ENCODE measurements around the gene MRAP2.
"Not testable (repeated sequence)": the region's sequence is repeated elsewhere in the genome, so short reads cannot be mapped to it uniquely, and the experiment has no call there.

Gene MRAP2

DNA sequence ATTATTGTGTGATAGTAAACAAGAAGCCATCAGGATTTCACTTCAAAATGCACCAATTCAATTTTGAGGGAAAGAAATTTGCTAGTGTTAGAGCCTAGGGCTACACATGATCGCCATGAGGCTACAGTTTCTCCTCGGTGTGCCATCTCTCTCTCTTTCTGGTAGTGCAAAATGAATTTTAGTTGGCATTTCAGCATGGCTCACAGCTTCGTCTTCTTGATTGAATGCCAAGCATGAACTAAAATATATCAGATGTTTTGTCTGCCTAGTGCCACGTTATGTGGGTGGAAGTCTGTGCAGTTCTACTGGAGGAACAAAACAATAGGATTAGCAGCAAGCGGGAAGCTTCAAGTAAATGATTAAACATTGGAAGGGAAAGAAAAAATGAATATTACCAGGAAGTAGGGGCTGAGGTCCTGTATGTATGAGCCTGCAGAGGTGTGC lies 6.8 kb upstream of the MRAP2 start:
- Histone ChIP-seq H3K4me3 (ENCODE audit: low read depth, low read length, poor library complexity, severe bottlenecking) (no peak overlapping the region), H3K4me1 (ENCODE audit: insufficient read depth, low read length, severe bottlenecking) (no peaks in the 10 kb centered on the region), H3K9ac (ENCODE audit: low read length) (no peak overlapping the region), H3K36me3 (ENCODE audit: insufficient read depth, low read length) (no peaks in the 10 kb centered on the region), H3K79me2 (ENCODE audit: insufficient read depth, low read length) (no peaks in the 10 kb centered on the region), H3K9me3 (ENCODE audit: low read length) (no peaks in the 10 kb centered on the region), H2AFZ (ENCODE audit: low read length) (no peak overlapping the region), H3K9me2 (ENCODE audit: low read depth, low read length) (no peaks in the 10 kb centered on the region), H3F3A (ENCODE audit: insufficient read depth, low read length) (no peaks in the 10 kb centered on the region), H3K27ac (ENCODE audit: low read depth, low read length, poor library complexity, severe bottlenecking) (no peak overlapping the region), H3K27me3 (ENCODE audit: insufficient read depth, low read length) (no peaks in the 10 kb centered on the region), H3K4me2 (ENCODE audit: low read length) (no peak overlapping the region), H4K20me1 (ENCODE audit: insufficient read depth, low read length) (no peaks in the 10 kb centered on the region)
- no peak for TF ChIP-seq EZH2 (IDR thresholded peaks at IDR 0.05; ENCODE audit: borderline replicate concordance, low read length)
- TF ChIP-seq, protein P1, sequence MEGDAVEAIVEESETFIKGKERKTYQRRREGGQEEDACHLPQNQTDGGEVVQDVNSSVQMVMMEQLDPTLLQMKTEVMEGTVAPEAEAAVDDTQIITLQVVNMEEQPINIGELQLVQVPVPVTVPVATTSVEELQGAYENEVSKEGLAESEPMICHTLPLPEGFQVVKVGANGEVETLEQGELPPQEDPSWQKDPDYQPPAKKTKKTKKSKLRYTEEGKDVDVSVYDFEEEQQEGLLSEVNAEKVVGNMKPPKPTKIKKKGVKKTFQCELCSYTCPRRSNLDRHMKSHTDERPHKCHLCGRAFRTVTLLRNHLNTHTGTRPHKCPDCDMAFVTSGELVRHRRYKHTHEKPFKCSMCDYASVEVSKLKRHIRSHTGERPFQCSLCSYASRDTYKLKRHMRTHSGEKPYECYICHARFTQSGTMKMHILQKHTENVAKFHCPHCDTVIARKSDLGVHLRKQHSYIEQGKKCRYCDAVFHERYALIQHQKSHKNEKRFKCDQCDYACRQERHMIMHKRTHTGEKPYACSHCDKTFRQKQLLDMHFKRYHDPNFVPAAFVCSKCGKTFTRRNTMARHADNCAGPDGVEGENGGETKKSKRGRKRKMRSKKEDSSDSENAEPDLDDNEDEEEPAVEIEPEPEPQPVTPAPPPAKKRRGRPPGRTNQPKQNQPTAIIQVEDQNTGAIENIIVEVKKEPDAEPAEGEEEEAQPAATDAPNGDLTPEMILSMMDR (IDR thresholded peaks at IDR 0.05; ENCODE audit: low read length): no peak

DNA sequence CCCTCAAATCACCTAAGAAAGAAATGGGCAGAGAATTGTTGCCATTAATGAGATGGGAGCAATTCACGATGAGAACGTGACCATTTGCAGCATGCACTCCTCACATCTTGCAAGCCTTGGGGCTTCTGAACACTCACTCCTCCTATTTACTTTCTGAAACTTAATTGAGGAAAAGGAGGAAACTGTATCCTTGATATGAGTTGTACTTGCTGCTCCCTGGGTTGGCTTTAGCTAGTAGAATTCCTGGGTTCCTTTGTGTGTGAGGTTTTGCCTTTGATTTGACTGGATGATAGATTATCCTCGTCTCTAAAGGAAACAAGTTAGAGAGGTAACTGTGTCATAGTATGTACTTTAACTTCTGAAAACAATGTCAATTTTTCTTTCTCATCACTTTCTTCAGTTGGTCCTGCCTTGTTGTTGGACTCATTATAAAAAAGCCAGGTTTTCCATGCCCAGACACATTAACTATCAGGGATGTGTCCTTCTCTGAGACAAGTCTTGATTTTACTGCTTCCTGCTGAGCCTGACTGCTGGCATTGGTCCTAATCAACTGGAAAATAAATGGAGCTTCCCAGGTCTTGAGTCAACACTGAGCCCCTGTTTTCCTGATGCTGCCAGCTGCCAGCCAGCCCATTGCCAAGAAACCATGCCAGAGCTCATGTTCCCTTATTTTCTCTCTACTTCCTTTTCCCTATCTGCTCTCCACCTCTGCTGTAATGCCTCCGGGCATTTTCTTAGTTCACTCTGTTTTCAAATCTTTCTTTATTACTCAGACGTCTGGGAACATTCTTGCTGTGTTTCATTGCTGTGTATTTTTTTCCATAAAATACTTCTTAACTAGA lies 6.0 kb upstream of the MRAP2 start:
- no peaks in the 10 kb centered on the region for H3K9me2 ChIP-seq (ENCODE audit: low read depth, low read length)
- no peaks in the 10 kb centered on the region for H3F3A ChIP-seq (ENCODE audit: insufficient read depth, low read length)
- H3K9me3 ChIP-seq (ENCODE audit: low read length): no peaks in the 10 kb centered on the region
- no peaks in the 10 kb centered on the region for H3K4me1 ChIP-seq (ENCODE audit: insufficient read depth, low read length, severe bottlenecking)
- H3K27ac ChIP-seq (ENCODE audit: low read depth, low read length, poor library complexity, severe bottlenecking): no peak overlapping the region
- no peaks in the 10 kb centered on the region for H3K27me3 ChIP-seq (ENCODE audit: insufficient read depth, low read length)
- no peak overlapping the region for H3K4me3 ChIP-seq (ENCODE audit: low read depth, low read length, poor library complexity, severe bottlenecking)
- no peak overlapping the region for H3K9ac ChIP-seq (ENCODE audit: low read length)
- H3K79me2 ChIP-seq (ENCODE audit: insufficient read depth, low read length): no peaks in the 10 kb centered on the region
- no peak for TF ChIP-seq EZH2 (IDR thresholded peaks at IDR 0.05; ENCODE audit: borderline replicate concordance, low read length)
- TF ChIP-seq, protein P1 (IDR thresholded peaks at IDR 0.05; ENCODE audit: low read length): no peak
- H4K20me1 ChIP-seq (ENCODE audit: insufficient read depth, low read length): no peaks in the 10 kb centered on the region
- no peak overlapping the region for H2AFZ ChIP-seq (ENCODE audit: low read length)
- no peaks in the 10 kb centered on the region for H3K36me3 ChIP-seq (ENCODE audit: insufficient read depth, low read length)
- no peak overlapping the region for H3K4me2 ChIP-seq (ENCODE audit: low read length)

DNA sequence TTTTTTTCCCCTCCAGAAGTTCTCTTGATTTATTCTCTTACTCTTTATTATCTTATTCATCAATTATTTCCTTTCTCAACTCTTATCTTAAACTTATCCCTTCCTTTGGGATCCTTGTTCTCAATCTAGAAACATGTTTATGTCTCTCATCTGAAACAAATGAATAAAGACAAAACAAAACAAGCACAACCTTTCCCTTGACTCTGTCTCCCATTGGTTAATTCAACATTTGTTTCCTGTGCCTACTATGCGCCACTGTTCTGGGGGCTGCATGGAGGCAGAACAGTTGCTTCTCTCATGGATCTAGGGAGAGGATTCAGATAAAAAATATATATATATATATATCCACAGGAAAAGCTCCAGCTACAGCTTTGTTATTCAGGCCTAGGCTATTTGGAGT lies 5.2 kb upstream of the MRAP2 start:
- no peaks in the 10 kb centered on the region for H3K4me1 ChIP-seq (ENCODE audit: insufficient read depth, low read length, severe bottlenecking)
- no peak overlapping the region for H3K4me3 ChIP-seq (ENCODE audit: low read depth, low read length, poor library complexity, severe bottlenecking)
- no peak for TF ChIP-seq EZH2 (IDR thresholded peaks at IDR 0.05; ENCODE audit: borderline replicate concordance, low read length)
- TF ChIP-seq, protein P1 (IDR thresholded peaks at IDR 0.05; ENCODE audit: low read length): no peak
- no peaks in the 10 kb centered on the region for H3K27me3 ChIP-seq (ENCODE audit: insufficient read depth, low read length)
- no peak overlapping the region for H2AFZ ChIP-seq (ENCODE audit: low read length)
- H4K20me1 ChIP-seq (ENCODE audit: insufficient read depth, low read length): no peaks in the 10 kb centered on the region
- no peaks in the 10 kb centered on the region for H3F3A ChIP-seq (ENCODE audit: insufficient read depth, low read length)
- no peaks in the 10 kb centered on the region for H3K9me2 ChIP-seq (ENCODE audit: low read depth, low read length)
- no peak overlapping the region for H3K4me2 ChIP-seq (ENCODE audit: low read length)
- no peaks in the 10 kb centered on the region for H3K79me2 ChIP-seq (ENCODE audit: insufficient read depth, low read length)
- H3K36me3 ChIP-seq (ENCODE audit: insufficient read depth, low read length): no peaks in the 10 kb centered on the region
- no peaks in the 10 kb centered on the region for H3K9me3 ChIP-seq (ENCODE audit: low read length)
- H3K27ac ChIP-seq (ENCODE audit: low read depth, low read length, poor library complexity, severe bottlenecking): no peak overlapping the region
- H3K9ac ChIP-seq (ENCODE audit: low read length): no peak overlapping the region

DNA sequence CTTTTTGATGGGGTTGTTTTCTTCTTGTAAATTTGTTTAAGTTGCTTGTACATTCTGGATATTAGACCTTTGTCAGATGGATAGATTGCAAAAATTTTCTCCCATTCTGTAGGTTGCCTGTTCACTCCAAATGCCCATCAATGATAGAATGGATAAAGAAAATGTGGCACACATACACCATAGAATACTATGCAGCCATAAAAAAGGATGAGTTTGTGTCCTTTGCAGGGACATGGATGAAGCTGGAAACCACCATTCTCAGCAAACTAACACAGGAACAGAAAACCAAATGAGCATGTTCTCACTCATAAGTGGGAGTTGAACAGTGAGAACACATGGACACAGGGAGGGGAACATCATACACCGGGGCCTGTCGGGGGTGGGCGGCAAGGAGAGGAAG lies 1.6 kb upstream of the MRAP2 start:
- not testable (repeated sequence) for H3K4me3 ChIP-seq (ENCODE audit: low read depth, low read length, poor library complexity, severe bottlenecking)

More for the DNA sequence above, 1.6 kb upstream of the MRAP2 start:
- not testable (repeated sequence) for H3K27me3 ChIP-seq (ENCODE audit: insufficient read depth, low read length); H4K20me1 ChIP-seq (ENCODE audit: insufficient read depth, low read length); H2AFZ ChIP-seq (ENCODE audit: low read length); H3K4me2 ChIP-seq (ENCODE audit: low read length); H3K79me2 ChIP-seq (ENCODE audit: insufficient read depth, low read length); H3F3A ChIP-seq (ENCODE audit: insufficient read depth, low read length); H3K36me3 ChIP-seq (ENCODE audit: insufficient read depth, low read length); H3K27ac ChIP-seq (ENCODE audit: low read depth, low read length, poor library complexity, severe bottlenecking); H3K9me2 ChIP-seq (ENCODE audit: low read depth, low read length); H3K4me1 ChIP-seq (ENCODE audit: insufficient read depth, low read length, severe bottlenecking); H3K9me3 ChIP-seq (ENCODE audit: low read length); H3K9ac ChIP-seq (ENCODE audit: low read length)

Data from OCI-LY1 (cell line).